Glutamatergic neuron (in vitro differentiated cells): Measurements from ENCODE around the gene AGPS. TPM values are rescaled to one million over a fixed set of nuclear protein-coding genes. Genes with fewer than 3 reads are reported as not detected.
"Not testable (repeated sequence)": the region's sequence is repeated elsewhere in the genome, so short reads cannot be mapped to it uniquely, and the experiment has no call there.

Experiments
- DNase-seq: peaks from one replicate; pipeline ENCODE4 v3.0.0; 2022
- H3K27ac Mint-ChIP-seq: one replicate; pipeline ENCODE4 v1.8.0; 2020; ENCODE audit warnings: mild to moderate bottlenecking, mixed read lengths, inconsistent platforms; ENCODE audit not compliant: unreplicated experiment
- H3K27me3 Mint-ChIP-seq: one replicate; pipeline ENCODE4 v1.8.0; 2020; ENCODE audit warnings: mild to moderate bottlenecking, moderate library complexity, mixed read lengths, inconsistent platforms; ENCODE audit not compliant: unreplicated experiment
- H3K36me3 Mint-ChIP-seq: one replicate; pipeline ENCODE4 v1.8.0; 2020; ENCODE audit warnings: mild to moderate bottlenecking, mixed read lengths, inconsistent platforms; ENCODE audit not compliant: unreplicated experiment
- H3K4me1 Mint-ChIP-seq: one replicate; pipeline ENCODE4 v1.8.0; 2020; ENCODE audit warnings: mild to moderate bottlenecking, low read depth, mixed read lengths, inconsistent platforms; ENCODE audit not compliant: unreplicated experiment
- H3K4me3 Mint-ChIP-seq: one replicate; pipeline ENCODE4 v1.8.0; 2020; ENCODE audit warnings: mild to moderate bottlenecking, mixed read lengths, inconsistent platforms; ENCODE audit not compliant: unreplicated experiment
- H3K9me3 Mint-ChIP-seq: one replicate; pipeline ENCODE4 v1.8.0; 2020; ENCODE audit warnings: mild to moderate bottlenecking, moderate library complexity, mixed read lengths, inconsistent platforms; ENCODE audit not compliant: unreplicated experiment
- total RNA-seq: library from RNA; stranded (reverse); fragmentation: NEBNext Ultra II Directional; extraction: Animal tissue kit (Norgen Biotek cat#: 25700); gene quantifications from one replicate; pipeline ENCODE4 v1.2.1, GENCODE V29; 2021; ENCODE audit not compliant: unreplicated experiment
- TF ChIP-seq, protein P1 (sequence below): fragments of 200-600 bp; sonication (generic); IDR thresholded peaks from one replicate; pipeline ENCODE4 v1.5.0; 2021; ENCODE audit not compliant: partially characterized antibody, unreplicated experiment

The AGPS gene
- total RNA-seq, 1 donor from 2014 or later: 50.8 TPM

DNA sequence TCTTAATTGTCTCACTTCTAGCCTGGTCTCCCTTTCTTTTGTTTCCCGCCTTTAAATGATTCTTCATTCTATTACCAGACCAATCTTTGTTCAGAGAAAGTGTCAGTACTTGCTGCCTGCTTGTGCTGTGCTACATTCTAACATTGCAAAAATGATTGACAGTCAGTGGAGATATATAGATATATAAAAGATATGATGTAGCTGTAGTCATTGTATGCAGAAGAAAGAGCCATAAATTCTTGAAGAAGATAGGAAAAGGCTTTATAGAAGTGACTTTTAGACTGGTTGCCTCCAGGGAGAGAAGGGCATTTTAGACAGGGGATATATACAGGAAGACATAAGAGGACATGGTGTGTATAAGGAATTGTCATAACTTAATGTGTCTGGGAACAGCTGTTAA is 13.6 kb downstream of the AGPS start:
- TF ChIP-seq, protein P1, sequence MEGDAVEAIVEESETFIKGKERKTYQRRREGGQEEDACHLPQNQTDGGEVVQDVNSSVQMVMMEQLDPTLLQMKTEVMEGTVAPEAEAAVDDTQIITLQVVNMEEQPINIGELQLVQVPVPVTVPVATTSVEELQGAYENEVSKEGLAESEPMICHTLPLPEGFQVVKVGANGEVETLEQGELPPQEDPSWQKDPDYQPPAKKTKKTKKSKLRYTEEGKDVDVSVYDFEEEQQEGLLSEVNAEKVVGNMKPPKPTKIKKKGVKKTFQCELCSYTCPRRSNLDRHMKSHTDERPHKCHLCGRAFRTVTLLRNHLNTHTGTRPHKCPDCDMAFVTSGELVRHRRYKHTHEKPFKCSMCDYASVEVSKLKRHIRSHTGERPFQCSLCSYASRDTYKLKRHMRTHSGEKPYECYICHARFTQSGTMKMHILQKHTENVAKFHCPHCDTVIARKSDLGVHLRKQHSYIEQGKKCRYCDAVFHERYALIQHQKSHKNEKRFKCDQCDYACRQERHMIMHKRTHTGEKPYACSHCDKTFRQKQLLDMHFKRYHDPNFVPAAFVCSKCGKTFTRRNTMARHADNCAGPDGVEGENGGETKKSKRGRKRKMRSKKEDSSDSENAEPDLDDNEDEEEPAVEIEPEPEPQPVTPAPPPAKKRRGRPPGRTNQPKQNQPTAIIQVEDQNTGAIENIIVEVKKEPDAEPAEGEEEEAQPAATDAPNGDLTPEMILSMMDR: no peak
- Mint-ChIP-seq H3K27me3 (no peaks in the 10 kb centered on the region), H3K9me3 (no peaks in the 10 kb centered on the region), H3K4me3 (no peak overlapping the region), H3K27ac (no peak overlapping the region), H3K36me3 (peaks cover 5% of the 10 kb centered on the region), H3K4me1 (peaks cover 11% of the 10 kb centered on the region)
- DNase-seq: no peak

GRCh38 chr2:177407031-177407430 is 14.5 kb downstream of the AGPS start:
- Mint-ChIP-seq H3K4me3 (no peak overlapping the region), H3K36me3 (peaks cover 5% of the 10 kb centered on the region), H3K4me1 (peaks cover 14% of the 10 kb centered on the region), H3K27me3 (no peaks in the 10 kb centered on the region), H3K27ac (no peak overlapping the region), H3K9me3 (no peaks in the 10 kb centered on the region)
- TF ChIP-seq, protein P1: no peak
- DNase-seq: no peak

GRCh38 chr2:177410629-177411028 is 18.1 kb downstream of the AGPS start:
- DNase-seq, H3K36me3 Mint-ChIP-seq, H3K27me3 Mint-ChIP-seq, H3K27ac Mint-ChIP-seq, H3K9me3 Mint-ChIP-seq, H3K4me3 Mint-ChIP-seq: not testable (repeated sequence)
- peaks cover 14% of the 10 kb centered on the region for H3K4me1 Mint-ChIP-seq

GRCh38 chr2:177413703-177414102 is 21.1 kb downstream of the AGPS start:
- TF ChIP-seq, protein P1: no peak
- no peaks in the 10 kb centered on the region for H3K27me3 Mint-ChIP-seq
- peaks cover 5% of the 10 kb centered on the region for H3K36me3 Mint-ChIP-seq
- no peak overlapping the region for H3K4me3 Mint-ChIP-seq
- peaks cover 9% of the 10 kb centered on the region for H3K4me1 Mint-ChIP-seq
- H3K9me3 Mint-ChIP-seq: no peaks in the 10 kb centered on the region
- no peak overlapping the region for H3K27ac Mint-ChIP-seq
- DNase-seq: no peak

- peaks cover 8% of the 10 kb centered on the region for H3K4me1 Mint-ChIP-seq
- H3K27ac Mint-ChIP-seq: no peak overlapping the region
- TF ChIP-seq, protein P1: no peak
- H3K27me3 Mint-ChIP-seq: no peaks in the 10 kb centered on the region
- no peak for DNase-seq
- H3K36me3 Mint-ChIP-seq: peaks cover 3% of the 10 kb centered on the region
- no peaks in the 10 kb centered on the region for H3K9me3 Mint-ChIP-seq
- H3K4me3 Mint-ChIP-seq: no peak overlapping the region
Measured at GRCh38 chr2:177419274-177419673, 26.7 kb downstream of the AGPS start.

- H3K4me3 Mint-ChIP-seq: no peak overlapping the region
- TF ChIP-seq, protein P1: no peak
- peaks cover 28% of the 10 kb centered on the region for H3K36me3 Mint-ChIP-seq
- peaks cover 1% of the 10 kb centered on the region for H3K9me3 Mint-ChIP-seq
- H3K27me3 Mint-ChIP-seq: peaks cover 3% of the 10 kb centered on the region
- no peak overlapping the region for H3K27ac Mint-ChIP-seq
- peaks cover 2% of the 10 kb centered on the region for H3K4me1 Mint-ChIP-seq
- DNase-seq: no peak
Measured at GRCh38 chr2:177422271-177422670, 29.7 kb downstream of the AGPS start.

DNA sequence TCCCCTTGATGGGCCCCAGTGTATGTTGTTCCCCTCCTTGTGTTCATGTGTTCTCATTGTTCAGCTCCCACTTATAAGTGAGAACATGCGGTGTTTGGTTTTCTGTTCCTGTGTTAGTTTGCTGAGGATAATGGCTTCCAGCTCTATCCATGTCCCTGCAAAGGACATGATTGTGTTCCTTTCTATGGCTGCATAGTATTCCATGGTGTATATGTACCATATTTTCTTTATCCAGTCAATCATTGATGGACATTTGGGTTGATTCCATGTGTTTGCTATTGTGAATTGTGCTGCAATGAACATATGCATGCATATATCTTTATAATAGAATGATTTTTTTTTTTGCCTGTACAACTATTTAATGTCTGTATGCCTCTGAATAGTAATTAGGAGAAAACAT is 31.5 kb downstream of the AGPS start:
- H3K9me3 Mint-ChIP-seq, H3K27me3 Mint-ChIP-seq, DNase-seq, H3K27ac Mint-ChIP-seq, H3K4me1 Mint-ChIP-seq, H3K4me3 Mint-ChIP-seq: not testable (repeated sequence)
- peaks cover 44% of the 10 kb centered on the region for H3K36me3 Mint-ChIP-seq

- H3K9me3 Mint-ChIP-seq, H3K4me1 Mint-ChIP-seq, H3K4me3 Mint-ChIP-seq, H3K27me3 Mint-ChIP-seq, DNase-seq, H3K27ac Mint-ChIP-seq: not testable (repeated sequence)
- peaks cover 45% of the 10 kb centered on the region for H3K36me3 Mint-ChIP-seq
Measured at GRCh38 chr2:177424620-177425019, 32.0 kb downstream of the AGPS start.
